ENCODE measurements around the gene FCN3.

DNA sequence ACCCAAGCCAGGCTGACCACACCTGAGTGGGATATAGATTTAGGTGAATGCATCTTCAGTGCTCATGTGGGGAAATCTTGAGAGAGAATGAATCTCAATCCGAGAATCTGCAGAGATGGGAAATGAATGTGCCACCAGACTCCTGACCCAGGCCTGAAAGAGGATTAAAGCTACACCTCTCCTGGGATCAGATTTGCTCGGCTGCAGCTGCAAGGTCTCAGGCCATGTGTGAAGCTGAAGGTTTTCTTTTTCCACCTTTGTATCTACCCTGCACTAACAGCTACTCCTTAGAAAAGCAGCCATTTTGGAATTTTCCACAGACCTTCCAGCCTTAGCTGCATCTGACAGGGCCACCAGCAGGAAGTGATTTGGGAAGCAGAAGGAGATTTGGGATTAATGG lies 36.1 kb upstream of the FCN3 start:
- no peak for TF ChIP-seq POLR2A (IDR thresholded peaks at IDR 0.05)
- TF ChIP-seq, protein P1, sequence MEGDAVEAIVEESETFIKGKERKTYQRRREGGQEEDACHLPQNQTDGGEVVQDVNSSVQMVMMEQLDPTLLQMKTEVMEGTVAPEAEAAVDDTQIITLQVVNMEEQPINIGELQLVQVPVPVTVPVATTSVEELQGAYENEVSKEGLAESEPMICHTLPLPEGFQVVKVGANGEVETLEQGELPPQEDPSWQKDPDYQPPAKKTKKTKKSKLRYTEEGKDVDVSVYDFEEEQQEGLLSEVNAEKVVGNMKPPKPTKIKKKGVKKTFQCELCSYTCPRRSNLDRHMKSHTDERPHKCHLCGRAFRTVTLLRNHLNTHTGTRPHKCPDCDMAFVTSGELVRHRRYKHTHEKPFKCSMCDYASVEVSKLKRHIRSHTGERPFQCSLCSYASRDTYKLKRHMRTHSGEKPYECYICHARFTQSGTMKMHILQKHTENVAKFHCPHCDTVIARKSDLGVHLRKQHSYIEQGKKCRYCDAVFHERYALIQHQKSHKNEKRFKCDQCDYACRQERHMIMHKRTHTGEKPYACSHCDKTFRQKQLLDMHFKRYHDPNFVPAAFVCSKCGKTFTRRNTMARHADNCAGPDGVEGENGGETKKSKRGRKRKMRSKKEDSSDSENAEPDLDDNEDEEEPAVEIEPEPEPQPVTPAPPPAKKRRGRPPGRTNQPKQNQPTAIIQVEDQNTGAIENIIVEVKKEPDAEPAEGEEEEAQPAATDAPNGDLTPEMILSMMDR (IDR thresholded peaks at IDR 0.05 in 4 of 5, conservative IDR thresholded peaks at IDR 0.05 in 1 of 5) = no peak

All from gastrocnemius medialis (tissue), 4 donors.